NCI-H2107 treated with DMSO at 0.1 percent for 48 hours (cell line): Measurements from ENCODE around the gene USP32.
A peak's percentile ranks its signal among the peaks of the same experiment; 100 is the strongest.
"Not testable (repeated sequence)": the region's sequence is repeated elsewhere in the genome, so short reads cannot be mapped to it uniquely, and the experiment has no call there.

Source experiments
- DNase-seq: peaks from one replicate; lab custom pipeline; 2025; ENCODE audit not compliant: unreplicated experiment; lab: John Stamatoyannopoulos, UW

USP32 gene

GRCh38 chr17:60392042-60392844 is at the start of gene USP32:
TSS of gene USP32 (minus strand) at chr17:60392133. CDS start at chr17:60391939, 194 bp downstream.
- DNase-seq = peak; percentile 89

- DNase-seq = no peak
Observed at GRCh38 chr17:60439501-60439900, 47.6 kb upstream of the USP32 start.

GRCh38 chr17:60436676-60437075 is 44.7 kb upstream of the USP32 start:
- no peak for DNase-seq

- DNase-seq = peak; percentile 77
Observed at GRCh38 chr17:60435244-60436167, 43.6 kb upstream of the USP32 start.

- DNase-seq = not testable (repeated sequence)
Observed at GRCh38 chr17:60433021-60433997, 41.4 kb upstream of the USP32 start.

- not testable (repeated sequence) for DNase-seq
Observed at GRCh38 chr17:60430561-60430960, 38.6 kb upstream of the USP32 start.

- DNase-seq = not testable (repeated sequence)
Observed at GRCh38 chr17:60428491-60428890, 36.6 kb upstream of the USP32 start.

GRCh38 chr17:60426596-60426995 is 34.7 kb upstream of the USP32 start:
- no peak for DNase-seq

- DNase-seq = no peak
Observed at GRCh38 chr17:60425626-60426025, 33.7 kb upstream of the USP32 start.

- DNase-seq = no peak
Observed at GRCh38 chr17:60423865-60424264, 31.9 kb upstream of the USP32 start.

- no peak for DNase-seq
Observed at GRCh38 chr17:60422162-60422665, 30.3 kb upstream of the USP32 start, which contains the start of gene CHCT1. TSS of gene CHCT1 (plus strand) at chr17:60422489. CDS start at chr17:60422593, 104 bp downstream.

- DNase-seq = peak; percentile 5
Observed at GRCh38 chr17:60421273-60422161, 29.6 kb upstream of the USP32 start.

- not testable (repeated sequence) for DNase-seq
Observed at GRCh38 chr17:60419875-60420274, 27.9 kb upstream of the USP32 start.

- DNase-seq = not testable (repeated sequence)
Observed at GRCh38 chr17:60419003-60419402, 27.1 kb upstream of the USP32 start.

- DNase-seq = no peak
Observed at GRCh38 chr17:60416368-60416925, 24.5 kb upstream of the USP32 start.

GRCh38 chr17:60415146-60415545 is 23.2 kb upstream of the USP32 start:
- no peak for DNase-seq

GRCh38 chr17:60412701-60413100 is 20.8 kb upstream of the USP32 start:
- no peak for DNase-seq

GRCh38 chr17:60410001-60410400 is 18.1 kb upstream of the USP32 start:
- DNase-seq = no peak

GRCh38 chr17:60406887-60407286 is 15.0 kb upstream of the USP32 start:
- DNase-seq = no peak
